Islet of Langerhans (tissue), 1 donor: ENCODE data around the gene VAT1L.

Experiments
- FAIRE-seq: peaks from one replicate; lab custom pipeline; 2011; peaks lifted over from hg19 to GRCh38; lab: Jason Lieb, UNC

VAT1L gene

DNA sequence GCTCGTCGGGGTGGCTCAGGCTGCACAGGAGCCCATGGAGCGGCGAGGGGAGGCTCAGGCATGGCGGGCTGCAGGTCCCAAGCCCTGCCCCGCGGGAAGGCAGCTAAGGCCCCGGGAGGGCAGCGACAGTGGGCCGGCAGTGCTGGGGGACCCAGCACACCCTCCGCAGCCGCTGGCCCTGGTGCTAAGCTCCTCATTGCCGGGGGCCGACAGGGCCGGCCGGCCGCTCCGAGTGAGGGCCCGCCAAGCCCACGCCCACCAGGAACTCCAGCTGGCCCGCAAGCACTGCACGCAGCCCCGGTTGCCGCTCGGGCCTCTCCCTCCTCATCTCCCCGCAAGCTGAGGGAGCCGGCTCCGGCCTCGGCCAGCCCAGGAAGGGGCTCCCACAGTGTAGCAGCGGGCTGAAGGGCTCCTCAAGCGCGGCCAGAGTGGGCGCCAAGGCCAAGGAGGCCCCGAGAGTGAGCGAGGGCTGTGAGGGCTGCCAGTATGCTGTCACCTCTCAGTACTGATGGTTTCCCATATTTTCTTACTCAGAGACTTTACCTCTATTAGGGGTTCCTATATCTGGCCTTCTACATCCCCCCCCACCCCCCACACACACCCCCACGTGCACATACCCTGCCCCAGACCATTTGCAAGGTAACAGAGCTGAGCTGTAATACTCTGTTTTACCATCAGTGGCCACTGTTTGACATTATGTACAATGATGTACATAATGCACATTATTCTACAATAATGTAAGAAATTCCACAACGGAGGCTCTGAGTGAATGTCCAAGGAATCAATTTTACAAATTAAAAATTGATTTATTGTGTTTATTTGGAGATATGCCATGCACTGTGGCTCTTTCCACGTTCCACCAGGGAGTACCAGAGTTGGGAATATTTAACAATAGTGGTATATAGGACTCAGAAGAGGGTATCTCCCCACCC is 3.7 kb upstream of the VAT1L start:
- FAIRE-seq, result peak; percentile 24

DNA sequence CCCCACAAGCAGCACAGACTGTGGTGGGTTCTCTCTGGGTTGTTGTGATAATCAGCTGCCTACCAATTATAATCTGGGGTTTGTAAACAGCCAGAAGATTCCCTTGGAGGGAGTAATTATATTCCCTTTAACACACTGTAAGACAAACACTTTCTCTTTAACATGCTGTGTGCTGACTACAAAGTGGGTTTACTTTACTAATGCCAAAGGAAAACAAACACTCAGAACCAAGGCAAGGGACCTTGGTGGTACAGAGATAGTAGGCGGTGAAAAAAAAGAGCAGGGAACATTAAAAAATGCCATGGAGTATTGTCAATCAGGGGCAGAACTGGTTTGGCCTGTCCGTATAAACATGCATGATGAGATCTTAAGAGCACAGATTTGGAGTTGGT is 3.0 kb upstream of the VAT1L start:
- no peak for FAIRE-seq

DNA sequence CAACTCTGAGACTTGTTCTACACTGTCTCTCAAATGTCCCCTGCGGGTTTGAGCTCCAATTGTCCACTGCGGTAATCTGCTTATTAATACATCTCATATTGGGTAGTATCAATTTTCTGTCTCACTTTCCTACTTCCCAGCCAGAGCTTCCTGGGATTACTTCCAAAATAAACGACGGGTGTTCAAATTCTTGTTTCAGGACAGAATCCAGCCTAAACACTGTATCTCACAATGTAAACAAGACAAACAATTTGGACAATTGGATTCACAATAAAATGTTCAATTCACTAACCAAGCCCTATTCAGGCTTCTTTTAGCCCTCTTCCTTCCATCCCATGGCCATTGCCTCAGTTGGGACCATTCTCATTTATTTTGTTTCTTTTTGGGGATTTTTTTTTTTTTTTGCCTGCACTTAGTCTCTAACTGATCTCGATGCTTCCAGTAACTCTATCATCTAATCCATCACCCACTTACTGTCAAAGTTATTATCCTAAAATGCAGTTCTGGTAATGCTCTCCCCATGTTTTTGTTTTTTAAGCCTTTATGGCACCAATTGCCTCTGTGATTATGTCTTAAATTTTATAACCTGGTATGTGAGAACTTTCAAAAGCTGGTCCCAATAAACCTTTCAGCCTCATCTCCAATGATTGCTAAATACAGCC is 2.0 kb upstream of the VAT1L start:
- FAIRE-seq, result no peak

DNA sequence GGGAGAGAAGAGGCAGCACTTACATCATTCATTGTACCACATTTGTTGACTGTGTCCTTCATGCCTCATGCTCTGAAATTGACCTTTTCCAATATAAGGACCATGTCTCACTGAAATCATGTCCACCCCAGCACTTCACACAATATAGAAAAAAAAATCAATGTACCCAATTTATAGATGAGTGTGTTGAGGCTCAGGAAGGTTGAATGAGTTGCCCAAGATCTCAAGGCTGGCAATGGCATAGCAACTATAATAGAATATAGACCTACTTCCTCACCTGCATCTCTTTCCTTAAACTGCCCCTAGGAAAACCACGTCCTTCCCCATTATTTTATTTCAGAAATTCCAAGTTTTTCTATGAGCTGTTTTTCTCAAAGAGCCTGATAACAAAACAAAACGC is 912 bp upstream of the VAT1L start:
- no peak for FAIRE-seq

DNA sequence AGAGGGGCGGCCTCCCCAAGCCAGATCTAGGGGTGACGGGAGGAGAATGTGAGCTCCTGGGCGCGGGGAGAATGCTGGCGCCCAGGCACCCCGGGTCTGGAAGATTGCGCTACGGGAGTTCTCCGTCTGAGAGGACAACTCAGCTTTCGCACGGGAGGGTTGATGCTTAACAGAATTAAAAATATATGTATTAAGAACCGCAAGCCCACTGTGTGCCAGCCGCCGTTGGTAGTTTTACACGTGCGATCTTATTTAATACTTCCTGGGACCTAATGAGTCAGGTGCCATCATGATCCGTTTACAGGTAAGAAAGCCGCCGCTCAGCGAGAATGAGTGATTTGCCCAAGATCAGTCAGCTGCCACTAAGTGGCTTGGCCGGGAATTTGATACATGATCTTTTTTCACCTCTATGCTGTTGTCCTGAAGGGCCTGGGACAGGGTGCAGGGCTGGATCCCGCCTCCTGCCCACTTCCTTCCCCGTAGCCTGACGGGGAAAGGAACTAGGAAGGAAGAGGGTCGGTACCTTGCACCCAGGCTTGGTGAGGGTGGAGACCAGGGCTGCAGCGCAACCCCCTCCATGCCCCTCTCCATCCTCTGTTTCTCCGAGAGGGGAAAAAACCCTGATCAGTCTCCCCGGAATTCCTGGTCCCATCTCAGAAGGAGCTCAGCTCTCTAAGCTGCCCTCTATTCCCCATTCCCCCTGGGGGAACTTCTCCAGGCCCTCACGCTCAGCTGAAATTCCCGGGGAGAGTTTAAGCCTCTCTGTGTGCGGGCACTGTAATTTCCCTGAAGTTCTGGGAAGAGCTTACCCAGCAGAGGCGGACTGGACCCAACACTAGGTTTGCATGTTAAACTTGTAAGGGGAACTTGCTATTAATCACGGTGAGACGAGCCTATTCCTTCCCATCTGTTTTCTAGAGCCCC is 983 bp downstream of the VAT1L start:
- FAIRE-seq, result no peak

DNA sequence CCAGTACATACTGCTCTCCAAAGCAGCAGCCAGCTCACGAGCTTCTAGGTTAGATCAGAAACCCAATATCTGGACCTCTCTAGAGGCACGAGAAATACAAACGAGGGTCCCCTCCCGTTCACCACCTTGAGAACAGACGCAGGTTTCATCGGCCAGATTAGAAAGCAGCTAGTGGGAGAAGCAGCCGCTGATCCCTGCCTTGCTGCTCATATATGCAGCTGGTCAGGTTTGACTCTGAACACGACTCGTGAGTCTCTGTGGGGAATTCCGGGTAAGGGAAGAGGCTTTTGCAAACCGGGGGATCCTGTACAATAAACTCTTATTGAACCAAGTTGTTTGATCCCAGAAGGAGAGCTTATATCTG is 1.6 kb downstream of the VAT1L start:
- FAIRE-seq, result no peak

DNA sequence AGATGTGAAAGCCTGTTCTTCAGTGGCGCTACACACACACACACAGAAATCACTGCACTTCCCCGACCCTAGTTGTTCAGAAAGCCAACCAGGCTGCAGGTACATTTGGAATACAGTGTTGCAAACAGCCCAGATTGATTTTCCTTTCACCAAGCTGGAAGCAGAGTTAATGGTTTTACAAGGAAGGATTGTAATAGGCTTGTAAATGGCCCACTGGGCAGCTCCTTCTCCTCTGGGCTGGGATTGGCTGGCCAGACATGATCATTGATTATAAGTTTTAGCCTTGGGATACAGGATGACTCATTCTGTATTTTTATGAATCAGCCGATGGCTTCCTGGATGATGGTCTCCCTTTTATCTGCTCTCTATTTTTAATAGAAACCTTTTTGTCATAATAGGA is 2.5 kb downstream of the VAT1L start:
- FAIRE-seq, result no peak

DNA sequence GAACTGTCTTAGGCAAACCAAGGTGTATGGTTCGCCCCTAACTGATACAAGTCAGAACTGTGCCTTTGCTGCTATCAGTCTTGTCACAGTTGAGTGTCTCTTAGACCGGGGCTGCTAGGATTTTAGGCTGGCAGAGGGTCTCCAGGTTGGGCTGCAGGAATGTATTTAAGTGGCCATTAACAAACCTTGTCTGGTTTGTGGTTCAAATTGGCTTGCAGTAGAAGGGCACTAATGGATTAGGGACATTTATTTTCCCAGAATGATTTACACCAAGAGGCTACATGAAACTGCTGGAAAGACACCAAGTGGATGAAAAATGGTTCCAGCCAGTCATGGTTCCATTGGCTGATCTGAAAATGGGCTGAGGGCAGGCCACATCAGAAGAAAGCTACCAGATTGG is 5.1 kb downstream of the VAT1L start:
- no peak for FAIRE-seq

DNA sequence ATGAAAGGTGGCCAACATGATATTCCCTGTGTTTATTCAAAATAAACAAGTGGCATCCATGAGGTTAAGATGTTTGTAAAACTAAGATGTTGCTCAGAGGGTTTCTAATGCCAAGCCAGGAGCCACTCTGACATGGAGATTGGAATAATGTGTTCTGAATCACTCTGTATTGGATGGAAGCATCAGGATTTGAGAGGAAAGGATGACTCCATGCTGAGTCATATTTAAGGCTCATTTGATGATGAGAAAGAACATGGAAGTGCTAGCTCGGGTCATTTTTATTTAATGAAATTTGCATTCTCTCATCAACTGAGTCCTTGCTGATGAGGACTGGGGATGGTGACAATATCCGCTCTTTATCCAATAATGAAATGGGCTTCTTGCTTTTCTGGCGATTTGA is 6.2 kb downstream of the VAT1L start:
- peak; percentile 80 for FAIRE-seq

DNA sequence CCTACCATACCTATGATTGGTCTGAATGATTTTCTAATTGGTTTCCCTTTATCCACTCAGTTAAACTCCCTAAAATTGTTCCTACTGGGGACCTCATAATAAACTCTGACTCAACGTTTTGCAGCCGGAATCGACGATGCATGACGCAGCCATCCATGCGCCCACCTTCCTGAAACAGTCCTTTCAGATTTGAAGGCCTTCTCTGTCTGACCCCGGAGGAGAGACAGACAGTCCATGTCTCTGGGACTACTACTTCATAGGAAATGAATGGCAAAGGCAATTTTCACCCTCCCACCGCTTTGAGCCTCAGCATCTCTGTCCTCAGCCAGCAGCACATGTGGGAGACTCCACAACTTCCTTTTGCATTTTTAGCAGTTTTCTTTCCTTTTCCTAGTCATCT is 13.5 kb downstream of the VAT1L start:
- no peak for FAIRE-seq

DNA sequence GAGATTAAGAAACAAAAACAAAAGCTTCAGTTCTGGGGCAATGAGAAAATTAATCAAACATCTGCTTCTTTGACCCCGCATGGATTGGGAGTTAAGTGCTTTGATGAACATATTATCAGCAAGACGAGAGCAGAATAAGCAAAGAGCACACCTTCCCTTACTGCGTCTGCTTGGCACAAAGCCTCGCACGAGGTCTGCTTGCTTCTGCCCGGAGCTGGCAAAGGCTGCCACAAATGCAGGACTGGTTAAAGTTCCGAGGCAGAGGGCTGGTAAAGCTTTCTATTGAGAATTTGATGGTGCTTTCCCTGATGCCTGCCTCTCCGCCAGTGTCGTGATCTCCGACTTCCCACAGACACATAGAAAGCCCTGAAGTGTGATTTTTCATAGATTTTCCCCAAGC is 17.0 kb downstream of the VAT1L start:
- no peak for FAIRE-seq

DNA sequence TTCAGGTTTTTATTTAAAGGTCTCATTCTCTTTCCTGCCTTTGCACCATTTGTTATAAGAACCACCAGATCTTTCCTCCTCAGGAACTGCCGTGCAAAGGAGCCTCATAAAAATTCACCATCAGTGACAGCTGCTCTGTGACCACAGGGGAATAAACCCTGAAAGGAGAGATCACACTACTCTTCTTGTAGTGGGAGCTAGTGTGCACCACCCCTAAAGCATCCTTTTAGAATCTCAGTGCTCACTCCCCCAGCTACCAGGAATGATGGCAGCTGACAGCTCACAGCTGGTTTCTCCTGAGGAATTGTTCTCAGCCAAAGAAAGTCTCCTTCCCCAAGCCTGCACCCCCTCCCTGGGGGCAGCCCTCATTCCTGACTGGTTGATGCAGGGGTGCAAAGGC is 18.7 kb downstream of the VAT1L start:
- FAIRE-seq, result no peak

DNA sequence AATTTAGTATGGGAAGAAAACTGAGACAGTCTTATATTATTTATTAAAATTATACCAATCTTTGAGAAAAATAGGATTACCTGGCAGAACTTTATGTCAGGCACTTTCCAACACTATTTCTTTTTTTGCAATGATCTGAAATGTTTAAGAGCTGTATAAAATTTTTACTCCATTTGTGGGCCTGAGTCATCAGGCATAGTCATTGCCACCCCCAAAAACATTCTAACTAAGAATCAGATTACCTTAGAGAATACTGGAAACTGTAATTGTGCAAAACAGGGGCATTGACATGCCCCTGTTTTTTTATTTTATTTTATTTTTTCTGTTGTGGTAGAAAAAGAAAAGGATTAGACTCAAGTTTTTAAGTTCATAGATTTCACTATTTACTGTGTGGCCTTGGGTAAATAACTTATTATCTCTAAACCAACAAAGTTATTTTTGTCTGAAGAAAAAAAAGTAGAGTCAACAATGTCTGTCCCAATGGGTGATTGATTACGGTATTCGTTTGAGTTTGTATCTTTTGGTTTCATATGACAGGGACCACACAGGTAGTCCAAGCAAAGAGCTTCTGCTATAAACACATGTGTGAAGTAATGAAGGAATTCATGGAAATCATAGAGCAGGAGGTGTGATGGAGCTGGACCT is 24.6 kb downstream of the VAT1L start:
- peak; percentile 33 for FAIRE-seq

DNA sequence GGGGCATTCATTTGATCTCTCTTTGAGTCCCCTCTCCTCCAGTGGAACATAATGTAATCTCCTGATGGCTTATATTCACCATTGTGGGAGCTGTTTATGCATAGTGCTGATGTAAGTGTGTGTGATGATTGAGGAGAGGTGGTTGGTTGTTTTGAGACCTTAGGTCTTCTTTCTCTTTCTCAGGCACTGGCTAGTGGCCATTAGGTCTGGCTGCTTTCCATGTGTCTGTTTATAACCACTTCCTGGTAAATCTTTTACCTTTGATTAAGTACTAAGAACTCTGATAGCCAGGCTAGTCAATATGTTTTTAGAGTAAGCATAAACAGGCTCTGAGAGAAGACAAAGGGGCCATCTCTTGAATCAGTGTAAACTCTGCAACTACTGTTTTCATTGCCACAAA is 27.9 kb downstream of the VAT1L start:
- FAIRE-seq, result peak; percentile 94

DNA sequence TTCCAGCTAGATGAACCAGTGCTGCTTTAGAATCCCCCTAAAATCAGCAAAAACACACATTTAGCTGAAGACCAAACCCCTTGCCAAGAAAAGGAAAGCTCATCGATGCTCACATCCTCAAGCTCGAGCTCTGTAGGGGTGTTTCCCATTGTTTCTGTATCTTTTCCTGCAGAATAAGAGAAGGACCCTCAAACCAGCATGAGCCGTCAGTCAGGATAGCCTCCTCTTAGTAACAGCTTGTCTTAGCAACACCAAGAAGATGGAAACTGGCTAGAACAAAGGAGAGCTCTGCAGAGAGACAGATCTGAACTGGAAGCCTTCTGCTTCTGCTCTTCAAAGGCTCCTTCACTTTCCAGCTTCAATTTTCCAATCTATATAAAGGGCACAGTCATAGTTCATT is 32.0 kb downstream of the VAT1L start:
- no peak for FAIRE-seq

DNA sequence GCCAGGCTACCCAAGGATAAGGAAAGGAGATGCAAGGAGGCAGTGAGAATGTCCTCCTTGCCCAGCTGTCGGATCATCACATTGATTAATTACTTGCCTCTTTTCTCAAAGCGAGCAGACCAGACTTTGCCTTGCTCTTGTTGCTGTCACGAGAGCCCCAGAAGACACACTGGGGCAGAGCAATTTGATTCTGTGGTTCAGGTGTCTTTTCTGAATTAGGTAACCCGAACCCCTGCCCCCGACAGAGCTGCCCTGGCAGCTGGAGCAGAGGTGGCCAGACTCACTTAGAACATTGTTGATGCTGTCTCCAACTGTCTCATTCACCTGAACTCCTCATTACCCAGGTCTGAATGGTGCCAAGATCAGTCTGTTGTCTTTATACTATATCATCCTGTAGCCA is 34.3 kb downstream of the VAT1L start:
- no peak for FAIRE-seq

DNA sequence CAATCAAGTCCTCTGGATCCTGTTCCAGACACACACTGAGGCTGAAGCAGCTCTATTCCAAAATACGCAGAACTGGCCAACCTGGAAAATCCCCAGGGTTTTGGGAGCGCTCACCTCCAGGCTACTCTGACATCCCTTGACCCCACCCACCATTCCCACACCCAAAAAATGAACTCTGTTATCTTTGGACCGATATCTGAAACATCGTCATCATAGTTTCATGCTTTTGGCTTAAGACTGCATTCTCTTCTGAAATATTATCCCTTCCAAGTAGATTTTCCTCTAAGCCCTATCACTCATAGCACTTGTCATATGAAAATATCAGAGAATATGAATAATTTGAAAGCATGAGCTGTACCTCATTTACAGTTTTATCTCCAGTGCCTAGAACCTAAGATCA is 34.7 kb downstream of the VAT1L start:
- FAIRE-seq, result no peak

DNA sequence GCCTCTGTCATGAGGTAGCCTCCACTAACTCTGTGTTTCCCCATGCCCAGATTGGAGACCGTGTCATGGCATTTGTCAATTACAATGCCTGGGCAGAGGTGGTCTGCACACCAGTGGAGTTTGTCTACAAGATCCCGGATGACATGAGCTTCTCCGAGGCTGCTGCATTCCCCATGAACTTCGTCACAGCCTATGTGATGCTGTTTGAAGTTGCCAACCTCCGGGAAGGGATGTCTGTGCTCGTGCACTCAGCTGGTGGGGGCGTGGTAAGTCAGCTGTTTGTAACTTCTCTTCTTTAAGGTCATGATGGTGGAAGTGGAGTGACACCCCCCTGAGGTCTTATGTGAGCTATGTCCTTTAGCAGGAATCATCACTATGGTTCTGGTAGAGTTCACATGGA is 36.8 kb downstream of the VAT1L start:
- FAIRE-seq, result no peak

DNA sequence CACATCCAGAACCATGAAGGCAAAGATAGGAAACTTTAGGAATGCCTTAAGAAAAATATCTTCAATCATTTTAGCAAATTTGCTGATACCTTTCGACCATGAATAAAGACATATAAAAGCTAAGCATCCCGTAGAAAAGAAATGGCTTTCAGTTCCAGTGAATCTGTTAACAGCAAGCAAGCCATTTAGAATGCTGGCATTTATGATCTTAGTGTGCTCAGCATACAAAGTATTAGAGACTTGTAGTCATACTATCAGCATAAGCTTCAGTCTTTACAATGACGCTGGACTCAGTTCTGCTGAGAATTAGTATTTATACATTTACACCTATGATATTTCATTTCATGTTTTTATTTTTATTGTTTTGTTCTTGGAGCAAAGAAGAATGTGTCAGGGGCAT is 38.7 kb downstream of the VAT1L start:
- no peak for FAIRE-seq

DNA sequence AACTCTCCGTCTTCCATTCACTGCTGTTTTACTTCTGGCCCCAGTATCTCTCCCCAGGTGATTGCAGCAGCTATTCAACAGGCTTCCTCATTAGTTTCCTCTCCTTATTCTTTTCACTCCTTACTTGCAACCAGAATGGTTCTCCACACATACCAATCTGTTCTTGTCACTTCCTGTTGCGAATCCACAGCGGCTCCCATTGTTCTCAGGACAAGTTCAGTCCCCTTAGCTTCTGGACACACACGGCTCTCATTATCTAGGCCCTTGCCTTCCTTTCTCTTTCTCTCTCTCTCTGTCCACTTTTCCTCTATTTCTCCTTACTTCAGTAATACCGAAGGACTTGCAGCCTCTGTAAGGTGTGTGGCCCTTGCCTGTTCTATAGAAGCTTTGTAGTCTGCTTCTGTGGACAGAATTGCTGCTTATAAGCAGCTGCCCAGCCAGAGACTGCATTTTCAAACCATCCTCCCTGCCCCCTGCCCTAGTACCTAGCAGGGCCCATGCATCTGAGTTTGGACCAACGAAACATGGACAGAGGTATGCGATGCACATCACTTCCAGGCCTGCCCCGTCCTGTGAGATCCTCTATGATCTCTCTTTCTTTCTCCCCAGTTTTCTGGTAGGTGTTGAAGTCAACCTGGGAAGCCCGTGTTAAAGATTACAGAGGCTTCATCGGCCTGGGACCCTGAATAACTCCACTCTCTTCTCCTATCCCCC is 45.7 kb downstream of the VAT1L start:
- FAIRE-seq, result no peak

DNA sequence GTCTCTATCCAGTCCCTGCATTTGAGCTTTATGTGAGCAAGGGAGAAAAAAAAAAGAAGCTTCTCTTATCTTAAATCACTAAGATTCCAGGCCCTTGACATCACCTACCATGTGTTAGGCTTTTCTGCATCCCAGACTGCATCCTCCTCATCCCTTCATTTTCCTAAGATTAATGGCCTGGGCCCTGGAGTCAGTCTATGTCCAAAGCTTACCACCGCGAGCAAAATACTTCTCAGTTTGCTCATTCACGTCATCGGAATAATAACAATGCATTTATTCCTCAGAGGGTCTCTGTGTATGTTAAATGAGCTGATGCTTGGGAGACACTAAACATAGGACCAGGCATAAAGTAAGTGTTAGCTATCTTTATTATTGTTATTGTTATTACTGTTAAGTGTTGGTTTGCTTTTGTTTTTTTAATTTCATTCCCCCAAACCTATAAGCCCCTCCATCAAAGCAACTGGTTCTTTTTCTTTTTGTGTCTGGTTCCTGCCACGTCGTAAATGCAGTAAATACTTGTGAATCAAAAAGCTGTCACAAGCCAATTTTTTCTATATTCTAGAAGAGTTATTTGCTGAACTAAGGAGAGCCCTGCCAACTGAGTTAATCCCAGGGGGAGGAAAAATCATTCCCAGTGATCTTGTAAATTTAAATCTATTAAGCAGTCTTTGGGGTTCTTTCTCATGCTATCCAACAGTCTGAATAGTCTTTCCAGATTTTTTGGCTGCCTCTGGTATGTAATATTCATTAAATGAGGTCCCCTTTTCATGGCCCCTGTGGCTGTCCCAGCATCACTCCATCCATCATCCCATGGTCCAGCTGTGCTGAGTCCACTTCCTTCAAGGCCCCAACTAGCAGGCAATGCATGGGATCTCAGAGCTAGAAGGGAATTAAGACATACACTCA is 46.5 kb downstream of the VAT1L start:
- FAIRE-seq, result no peak
